ENCODE measurements around the gene B4GALT7.

Gene B4GALT7

DNA sequence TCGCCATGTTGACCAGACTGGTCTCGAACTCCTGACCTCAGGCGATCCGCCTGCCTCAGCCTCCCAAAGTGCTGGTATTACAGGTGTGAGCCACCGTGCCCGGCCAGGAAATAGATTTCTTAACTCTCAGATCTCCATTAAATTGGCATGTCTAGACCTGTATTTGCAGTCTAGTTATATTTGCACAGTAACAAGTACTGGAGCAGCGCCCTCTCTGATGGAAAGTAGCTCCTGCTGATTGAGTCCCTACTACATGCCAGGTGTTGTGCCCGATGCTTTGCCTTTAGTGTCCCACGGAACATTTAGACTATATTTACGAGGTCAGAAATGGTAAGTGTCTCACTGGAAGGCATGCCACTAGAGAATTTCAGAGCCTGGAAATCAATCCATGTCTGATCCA is 23.8 kb upstream of the B4GALT7 start:
- Histone ChIP-seq H3K36me3 (ENCODE audit: insufficient read depth) (no peaks in the 10 kb centered on the region), H3K4me1 (ENCODE audit: low read depth, poor library complexity, severe bottlenecking) (no peaks in the 10 kb centered on the region), H3K27ac (no peak overlapping the region), H3K79me2 (ENCODE audit: insufficient read depth, low read depth) (no peaks in the 10 kb centered on the region), H3K4me2 (no peak overlapping the region), H2AFZ (ENCODE audit: low read depth) (no peak overlapping the region), H4K20me1 (ENCODE audit: insufficient read depth) (no peaks in the 10 kb centered on the region), H3K9ac (no peak overlapping the region), H3K27me3 (ENCODE audit: insufficient read depth, low read depth) (no peaks in the 10 kb centered on the region), H3K4me3 (IDR thresholded peaks at IDR 0.05; ENCODE audit: insufficient read depth, low read depth, low read length) (no peak overlapping the region)
- TF ChIP-seq, protein P1, sequence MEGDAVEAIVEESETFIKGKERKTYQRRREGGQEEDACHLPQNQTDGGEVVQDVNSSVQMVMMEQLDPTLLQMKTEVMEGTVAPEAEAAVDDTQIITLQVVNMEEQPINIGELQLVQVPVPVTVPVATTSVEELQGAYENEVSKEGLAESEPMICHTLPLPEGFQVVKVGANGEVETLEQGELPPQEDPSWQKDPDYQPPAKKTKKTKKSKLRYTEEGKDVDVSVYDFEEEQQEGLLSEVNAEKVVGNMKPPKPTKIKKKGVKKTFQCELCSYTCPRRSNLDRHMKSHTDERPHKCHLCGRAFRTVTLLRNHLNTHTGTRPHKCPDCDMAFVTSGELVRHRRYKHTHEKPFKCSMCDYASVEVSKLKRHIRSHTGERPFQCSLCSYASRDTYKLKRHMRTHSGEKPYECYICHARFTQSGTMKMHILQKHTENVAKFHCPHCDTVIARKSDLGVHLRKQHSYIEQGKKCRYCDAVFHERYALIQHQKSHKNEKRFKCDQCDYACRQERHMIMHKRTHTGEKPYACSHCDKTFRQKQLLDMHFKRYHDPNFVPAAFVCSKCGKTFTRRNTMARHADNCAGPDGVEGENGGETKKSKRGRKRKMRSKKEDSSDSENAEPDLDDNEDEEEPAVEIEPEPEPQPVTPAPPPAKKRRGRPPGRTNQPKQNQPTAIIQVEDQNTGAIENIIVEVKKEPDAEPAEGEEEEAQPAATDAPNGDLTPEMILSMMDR (conservative IDR thresholded peaks at IDR 0.05; ENCODE audit: low read depth, low read length), result no peak

DNA sequence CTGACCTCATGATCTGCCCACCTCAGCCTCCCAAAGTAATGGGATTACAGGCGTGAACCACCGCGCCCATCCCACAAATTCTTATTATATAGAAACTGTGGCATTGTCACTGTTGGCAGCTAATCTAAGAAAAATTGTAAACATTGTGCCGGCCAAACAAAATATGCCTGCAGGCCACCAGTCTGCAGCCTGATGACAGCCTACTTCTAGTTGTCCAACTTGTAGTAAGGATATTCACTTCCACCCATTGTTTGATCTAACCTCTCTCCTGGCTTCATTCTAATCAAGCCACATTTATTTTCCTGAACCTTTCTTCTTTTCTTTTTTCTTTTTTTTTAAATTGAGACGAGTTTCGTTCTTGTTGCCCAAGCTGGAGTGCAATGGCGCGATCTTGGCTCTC is 21.6 kb upstream of the B4GALT7 start:
- Histone ChIP-seq H4K20me1 (ENCODE audit: insufficient read depth) (no peaks in the 10 kb centered on the region), H3K4me1 (ENCODE audit: low read depth, poor library complexity, severe bottlenecking) (no peaks in the 10 kb centered on the region), H3K4me2 (no peak overlapping the region), H3K36me3 (ENCODE audit: insufficient read depth) (no peaks in the 10 kb centered on the region), H3K79me2 (ENCODE audit: insufficient read depth, low read depth) (no peaks in the 10 kb centered on the region), H3K27me3 (ENCODE audit: insufficient read depth, low read depth) (no peaks in the 10 kb centered on the region), H3K27ac (no peak overlapping the region), H3K9ac (no peak overlapping the region), H2AFZ (ENCODE audit: low read depth) (no peak overlapping the region), H3K4me3 (IDR thresholded peaks at IDR 0.05; ENCODE audit: insufficient read depth, low read depth, low read length) (no peak overlapping the region)
- TF ChIP-seq, protein P1 (conservative IDR thresholded peaks at IDR 0.05; ENCODE audit: low read depth, low read length), result no peak

DNA sequence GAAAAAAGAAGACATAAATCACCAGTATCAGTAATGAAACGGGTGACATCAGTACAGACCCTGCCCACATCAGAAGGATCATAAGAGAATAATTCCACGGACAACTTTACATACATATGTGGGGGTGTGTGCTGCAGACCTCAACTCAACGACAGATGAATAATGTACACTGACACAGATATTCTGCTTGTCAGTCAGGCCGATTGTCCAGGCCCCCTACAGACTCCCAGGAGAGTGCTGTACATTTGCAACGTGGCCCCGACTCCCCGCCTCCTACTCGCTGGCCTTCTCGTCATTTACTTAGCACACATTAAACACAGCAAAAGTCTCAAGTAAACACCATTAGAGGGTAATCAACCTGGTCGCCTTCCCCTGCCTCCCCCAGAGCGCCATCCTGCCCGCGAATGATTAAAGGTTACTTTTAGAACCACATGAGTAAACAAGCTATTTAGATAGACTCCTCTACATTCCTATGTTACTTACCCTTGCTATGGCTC is 11.5 kb upstream of the B4GALT7 start:
- no peaks in the 10 kb centered on the region for H4K20me1 ChIP-seq (ENCODE audit: insufficient read depth)
- TF ChIP-seq, protein P1 (conservative IDR thresholded peaks at IDR 0.05; ENCODE audit: low read depth, low read length), result no peak
- H3K36me3 ChIP-seq (ENCODE audit: insufficient read depth), result no peaks in the 10 kb centered on the region
- no peak overlapping the region for H3K4me2 ChIP-seq
- peaks cover 8% of the 10 kb centered on the region; the same call in 1 of the 2 replicates for H3K79me2 ChIP-seq (ENCODE audit: insufficient read depth, low read depth)
- peaks cover 5% of the 10 kb centered on the region; the same call in 1 of the 2 replicates for H3K27me3 ChIP-seq (ENCODE audit: insufficient read depth, low read depth)
- no peak overlapping the region for H3K27ac ChIP-seq
- H2AFZ ChIP-seq (ENCODE audit: low read depth), result no peak overlapping the region
- H3K4me1 ChIP-seq (ENCODE audit: low read depth, poor library complexity, severe bottlenecking), result peaks cover 9% of the 10 kb centered on the region
- no peak overlapping the region for H3K4me3 ChIP-seq (IDR thresholded peaks at IDR 0.05; ENCODE audit: insufficient read depth, low read depth, low read length)
- H3K9ac ChIP-seq, result no peak overlapping the region

DNA sequence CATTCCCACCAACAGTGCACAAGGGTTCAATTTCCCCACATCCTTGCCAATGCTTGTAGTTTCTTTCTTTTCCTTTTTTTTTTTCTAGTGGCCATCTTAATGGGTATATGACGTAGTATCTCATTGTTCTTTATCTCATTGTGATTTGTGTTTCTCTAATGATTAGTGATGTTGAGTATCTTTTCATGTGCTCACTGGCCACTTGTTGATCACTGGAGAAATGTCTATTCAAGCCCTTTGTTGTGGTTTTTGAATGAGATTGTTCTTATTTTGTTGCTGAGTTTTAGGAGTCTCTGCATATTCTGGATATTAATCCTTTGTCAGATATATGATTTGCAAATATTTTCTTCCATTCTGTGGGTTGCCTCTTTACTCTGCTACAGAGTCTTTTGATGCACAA is 9.5 kb upstream of the B4GALT7 start:
- Histone ChIP-seq H3K4me1 (ENCODE audit: low read depth, poor library complexity, severe bottlenecking) (peaks cover 12% of the 10 kb centered on the region), H2AFZ (ENCODE audit: low read depth) (no peak overlapping the region), H3K27me3 (ENCODE audit: insufficient read depth, low read depth) (peaks cover 2% of the 10 kb centered on the region; the same call in 1 of the 2 replicates), H3K36me3 (ENCODE audit: insufficient read depth) (no peaks in the 10 kb centered on the region), H3K9ac (no peak overlapping the region), H3K4me3 (IDR thresholded peaks at IDR 0.05; ENCODE audit: insufficient read depth, low read depth, low read length) (no peak overlapping the region), H3K79me2 (ENCODE audit: insufficient read depth, low read depth) (peaks cover 8% of the 10 kb centered on the region; the same call in 1 of the 2 replicates), H4K20me1 (ENCODE audit: insufficient read depth) (no peaks in the 10 kb centered on the region), H3K27ac (no peak overlapping the region), H3K4me2 (no peak overlapping the region)
- TF ChIP-seq, protein P1 (conservative IDR thresholded peaks at IDR 0.05; ENCODE audit: low read depth, low read length), result no peak

Data from KMS-11 (cell line).